GM18511 (cell line): Measurements from ENCODE around the gene GAK.

Experiments
- ATAC-seq: cut with Tn5 transposase; IDR thresholded peaks from one replicate; pipeline ENCODE4 v1.9.1; 2021; ENCODE audit warnings: mild to moderate bottlenecking, moderate library complexity; ENCODE audit not compliant: unreplicated experiment

Gene GAK

GRCh38 chr4:855880-856224 lies 76.3 kb downstream of the GAK start:
- ATAC-seq: no peak

DNA sequence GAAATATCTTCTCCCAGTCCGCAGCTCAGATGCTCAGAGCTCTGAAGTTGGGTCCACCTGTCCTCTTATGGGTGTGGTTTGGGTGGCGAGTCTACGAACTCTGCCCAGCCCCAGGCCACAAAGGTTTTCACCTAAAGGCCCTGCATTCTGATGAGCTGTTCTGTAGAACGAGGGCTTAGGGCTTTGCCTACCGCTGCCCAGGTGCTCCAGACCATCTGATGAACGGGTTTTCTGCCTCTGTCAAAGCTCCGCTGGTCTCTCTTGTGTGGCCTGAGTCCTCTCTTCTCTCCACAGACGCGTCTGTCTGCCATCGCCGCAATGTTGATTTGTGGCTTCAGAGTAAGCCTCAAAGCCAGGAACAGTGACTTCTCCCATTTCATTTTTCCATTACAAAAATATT lies 77.8 kb downstream of the GAK start:
- no peak for ATAC-seq

GRCh38 chr4:853416-853781 lies 78.7 kb downstream of the GAK start:
- no peak for ATAC-seq

DNA sequence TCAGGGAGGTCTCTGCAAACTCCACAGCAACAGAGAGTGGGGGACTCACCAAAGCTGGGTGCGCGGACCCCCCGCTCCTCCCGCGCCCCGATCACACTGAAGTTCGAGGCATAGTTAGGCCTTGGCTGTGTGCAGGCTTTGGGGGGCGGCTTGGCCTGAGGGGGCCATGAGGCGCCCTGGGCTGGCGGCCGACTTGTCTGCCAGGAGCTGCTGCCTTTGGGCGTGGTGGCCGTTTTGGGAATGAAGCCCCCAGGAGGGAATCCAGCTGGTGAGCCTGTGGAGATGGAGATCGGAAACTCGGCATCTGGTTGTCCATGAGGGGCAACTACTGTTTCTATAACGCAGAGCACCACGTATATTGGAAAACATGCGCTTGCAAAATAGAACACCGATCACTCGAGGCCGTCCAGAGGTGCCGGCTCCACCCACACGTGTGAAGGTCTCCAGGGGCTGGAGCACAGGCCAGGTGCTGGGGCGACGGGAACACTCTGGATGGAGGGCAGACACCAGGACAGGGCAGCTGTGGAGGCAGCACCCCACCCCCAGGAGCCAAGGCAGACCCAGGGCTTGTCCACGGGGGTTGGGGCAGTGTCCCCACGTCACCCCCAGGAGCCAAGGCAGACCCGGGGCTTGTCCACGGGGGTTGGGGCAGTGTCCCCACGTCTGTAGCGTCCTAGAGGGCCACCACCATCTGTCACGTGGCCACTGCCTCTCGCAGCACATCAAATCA lies 80.2 kb downstream of the GAK start:
- ATAC-seq: no peak

DNA sequence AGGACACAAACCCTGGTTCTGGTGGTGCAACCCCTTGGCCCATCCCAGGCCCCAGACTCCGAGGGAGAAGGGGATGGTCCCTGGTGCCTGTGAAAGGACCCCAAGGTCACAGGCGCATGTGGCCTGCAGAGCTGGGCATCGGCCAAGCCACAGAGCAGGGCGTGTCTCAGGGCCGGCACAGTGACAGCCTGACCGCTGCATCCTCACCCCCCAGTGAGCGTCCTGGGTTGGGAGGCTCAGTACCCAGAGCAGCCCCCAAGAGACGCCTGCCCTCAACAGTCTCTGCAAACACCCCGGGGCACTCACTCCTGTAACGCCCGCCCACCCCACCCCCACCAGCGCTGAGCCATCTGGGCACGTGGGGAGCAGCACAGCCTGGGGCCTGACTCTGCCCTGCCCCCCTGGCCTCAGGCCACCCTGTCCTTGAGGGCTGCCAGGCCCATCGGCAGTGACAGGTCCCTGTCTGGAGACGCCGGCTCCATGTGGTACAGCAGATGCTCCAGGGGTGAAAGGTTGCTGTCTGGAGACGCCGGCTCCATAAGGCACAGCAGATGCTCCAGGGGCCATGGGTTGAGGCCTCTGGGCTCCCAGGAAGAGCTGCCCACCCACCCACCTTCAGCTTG lies 81.7 kb downstream of the GAK start:
- ATAC-seq: no peak

- ATAC-seq: no peak
Measured at GRCh38 chr4:849478-850175, 82.5 kb downstream of the GAK start.

- no peak for ATAC-seq
Measured at GRCh38 chr4:848803-849477, 83.2 kb downstream of the GAK start.

DNA sequence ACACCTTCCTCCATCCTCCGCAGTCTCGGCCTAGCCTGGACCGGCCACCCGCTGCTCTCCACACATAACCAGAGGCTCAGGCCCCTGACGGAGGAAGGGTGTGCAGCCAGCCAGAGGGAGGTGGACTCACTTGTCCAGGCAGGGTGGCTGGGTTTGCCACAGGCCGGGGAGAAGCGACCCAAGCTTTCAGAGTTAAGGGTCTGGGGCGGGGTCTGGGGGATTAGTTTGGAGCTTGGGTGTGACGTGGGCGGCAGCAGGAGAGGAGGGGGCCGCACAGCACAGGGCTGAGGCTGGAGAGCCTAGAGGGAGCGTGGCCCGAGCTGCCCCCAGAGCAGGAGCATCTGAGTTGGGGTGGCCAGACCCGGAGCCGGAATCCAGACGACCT lies 83.8 kb downstream of the GAK start:
- no peak for ATAC-seq

GRCh38 chr4:845836-846251 lies 86.3 kb downstream of the GAK start:
- ATAC-seq: no peak

DNA sequence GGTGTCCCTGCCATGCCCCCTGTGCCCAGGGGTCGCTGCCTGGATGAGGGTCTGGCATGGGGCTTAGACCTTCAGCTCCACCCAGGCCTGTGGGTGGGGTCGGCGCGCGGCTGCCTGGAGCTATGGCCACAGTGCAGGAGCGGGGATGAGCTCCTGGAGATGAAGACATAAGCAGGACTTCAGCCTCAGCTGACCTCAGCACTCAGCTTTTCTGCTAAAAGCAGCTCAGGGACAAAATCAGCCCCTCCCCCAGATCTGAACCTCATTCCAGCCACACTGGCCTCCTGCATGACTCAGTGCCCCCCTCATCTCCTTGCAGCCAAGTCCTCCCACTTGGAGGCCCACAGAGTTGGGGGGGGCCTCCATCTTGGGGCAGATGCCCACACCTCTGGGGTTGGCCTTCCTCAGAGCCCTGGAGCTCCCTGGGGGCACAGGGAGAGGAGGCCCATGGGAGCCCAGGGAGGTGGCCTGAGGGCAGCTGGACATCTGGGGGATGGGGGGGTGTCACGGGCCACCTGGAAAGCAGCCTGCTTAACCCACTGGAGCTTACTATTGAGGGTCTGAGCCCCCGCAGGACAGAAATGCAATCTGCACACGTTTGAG lies 86.8 kb downstream of the GAK start:
- no peak for ATAC-seq

DNA sequence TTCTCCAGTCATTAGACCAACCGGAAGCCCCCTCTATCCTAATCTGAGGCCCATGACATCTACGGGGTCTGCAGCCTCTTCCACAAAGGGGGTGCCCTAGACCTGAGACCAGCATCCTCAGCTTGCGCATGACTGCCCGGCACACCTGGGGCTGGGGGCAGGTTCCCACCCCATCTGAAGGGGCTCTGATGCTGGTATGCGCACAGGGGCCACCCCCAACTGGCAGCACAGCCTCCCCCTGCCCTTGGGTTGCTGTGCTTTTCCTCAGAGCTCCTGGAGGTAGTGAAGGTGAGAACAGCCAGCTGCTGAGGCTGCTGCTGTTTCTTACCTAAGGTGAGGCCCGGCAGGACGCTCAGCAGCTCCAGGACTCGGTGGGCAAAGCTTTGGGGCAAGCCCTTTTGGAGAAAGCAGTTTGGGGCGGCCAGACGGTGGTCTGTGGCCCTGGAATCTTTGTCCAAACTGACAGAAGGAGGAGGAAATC lies 87.3 kb downstream of the GAK start:
- ATAC-seq: no peak

DNA sequence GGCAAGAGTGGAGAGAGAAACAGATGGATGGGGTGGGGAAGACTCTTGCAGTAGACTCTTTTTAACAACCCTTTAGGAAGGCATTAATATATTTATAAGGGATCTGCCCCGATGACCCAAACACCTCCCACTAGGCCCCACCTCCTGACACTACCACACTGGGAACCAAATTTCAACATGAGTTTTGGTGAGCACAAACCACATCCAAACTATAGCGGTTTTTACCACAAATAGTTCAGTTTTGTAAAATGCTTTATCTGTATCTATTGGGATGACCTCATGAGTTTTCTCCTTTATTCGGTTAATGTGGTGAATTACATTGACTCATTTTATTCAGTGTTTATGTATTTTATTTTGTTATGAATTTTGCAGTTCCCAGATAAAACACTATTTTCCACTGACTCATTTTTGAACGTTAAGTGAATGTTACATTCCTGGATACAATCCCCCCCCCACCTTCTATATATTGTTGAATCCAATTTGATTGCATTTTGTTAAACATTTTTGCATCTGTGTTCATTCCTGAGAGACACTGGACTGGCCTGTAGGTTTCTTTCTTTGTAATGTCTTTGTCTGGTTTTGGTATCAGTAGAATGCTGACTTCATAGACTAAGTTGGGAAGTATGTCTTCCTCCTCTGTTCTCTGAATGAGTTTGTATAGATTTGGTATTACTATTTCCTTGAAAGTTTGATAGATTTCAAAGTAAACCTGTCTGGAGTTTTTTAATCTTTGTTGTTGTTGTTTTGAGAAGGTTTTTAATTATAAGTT lies 92.3 kb downstream of the GAK start:
- ATAC-seq: no peak

DNA sequence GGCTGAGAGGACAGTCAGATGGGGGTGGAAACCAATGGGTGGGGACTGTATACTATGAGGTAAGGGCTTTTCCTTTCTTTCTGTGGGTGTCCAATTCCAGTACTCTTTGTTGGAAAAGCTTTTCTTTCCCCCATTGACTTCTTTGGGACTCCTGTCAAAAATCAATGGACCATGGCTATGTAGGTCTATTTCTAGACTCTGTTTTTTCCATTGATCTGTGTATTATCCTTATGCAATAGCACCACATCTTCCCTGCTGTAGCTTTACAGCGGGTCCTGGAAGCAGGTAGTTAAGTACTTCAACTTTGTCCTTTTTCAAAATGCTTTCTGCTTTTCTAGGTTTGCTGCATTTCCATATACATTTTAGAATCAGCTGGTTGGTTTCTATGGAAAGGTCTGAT lies 94.3 kb downstream of the GAK start:
- ATAC-seq: no peak

DNA sequence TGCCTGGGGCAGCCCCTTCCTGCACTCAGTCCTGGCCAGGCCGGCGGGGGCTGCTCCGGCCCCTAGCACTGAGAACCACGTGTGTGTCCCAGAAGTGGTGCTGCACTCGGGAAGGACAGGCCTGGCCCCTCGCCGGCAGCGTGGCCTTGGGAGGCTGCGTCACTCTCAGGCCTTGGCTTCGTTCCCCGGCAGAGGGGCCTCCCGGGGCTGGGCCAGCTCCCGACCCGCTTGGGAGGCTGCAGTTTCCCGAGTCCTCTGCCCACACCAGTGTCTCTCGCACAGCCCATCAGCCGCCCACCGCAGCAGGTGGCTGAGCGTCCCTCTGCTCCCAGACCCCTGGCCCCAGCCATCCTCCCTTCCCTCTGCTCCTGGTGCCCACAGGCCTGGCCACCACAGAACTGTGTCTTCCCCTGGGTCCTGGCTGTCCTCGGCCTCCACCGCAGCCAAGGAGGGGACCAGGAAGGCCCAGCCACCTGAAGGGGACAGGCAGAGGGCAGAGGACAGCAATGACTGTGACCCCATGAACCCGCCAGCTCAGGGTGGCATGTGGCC lies 95.3 kb downstream of the GAK start:
- no peak for ATAC-seq

GRCh38 chr4:836003-836511 lies 96.1 kb downstream of the GAK start:
- ATAC-seq: no peak

DNA sequence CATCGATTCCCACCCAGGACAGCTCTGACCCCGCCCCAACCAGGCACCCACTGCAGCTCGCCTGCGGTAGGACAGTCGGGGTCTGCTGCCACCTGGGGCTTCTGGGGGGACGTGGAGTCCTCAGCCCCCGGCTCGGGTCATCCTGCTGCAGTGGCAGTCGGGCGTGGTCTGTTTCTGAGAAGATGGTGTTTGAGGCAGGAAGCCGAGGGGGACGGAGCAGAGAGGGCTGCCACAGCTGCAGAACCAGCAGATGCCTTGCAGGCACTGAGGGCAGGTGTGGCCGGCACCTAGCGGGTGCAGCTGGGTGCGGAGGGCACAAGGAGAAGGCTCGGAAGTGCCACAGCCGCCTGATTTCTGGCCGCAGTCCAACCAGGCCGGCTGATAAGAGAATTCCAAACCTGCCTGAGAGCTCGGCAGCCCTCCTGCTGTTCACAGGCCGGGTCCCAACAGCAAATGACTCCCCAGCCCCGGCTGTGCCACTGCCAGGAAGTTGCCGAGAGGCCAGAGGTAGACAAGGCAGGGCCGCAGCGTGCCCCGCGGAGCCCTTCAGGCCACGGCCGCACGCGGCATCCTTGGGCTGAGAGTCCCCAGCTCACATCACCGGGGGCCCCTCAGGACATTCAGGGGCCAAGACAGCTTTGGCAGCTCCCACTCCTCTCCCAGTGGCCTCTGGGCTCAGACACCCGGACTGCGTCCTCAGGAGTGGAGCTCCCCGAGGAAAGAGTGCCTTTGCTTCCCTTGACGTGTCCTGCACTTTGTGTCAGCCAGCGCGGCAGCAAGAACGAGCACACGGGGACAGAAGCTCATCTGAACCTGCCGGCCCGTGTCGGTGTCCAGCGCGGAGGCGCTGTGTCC lies 96.7 kb downstream of the GAK start:
- ATAC-seq: no peak

DNA sequence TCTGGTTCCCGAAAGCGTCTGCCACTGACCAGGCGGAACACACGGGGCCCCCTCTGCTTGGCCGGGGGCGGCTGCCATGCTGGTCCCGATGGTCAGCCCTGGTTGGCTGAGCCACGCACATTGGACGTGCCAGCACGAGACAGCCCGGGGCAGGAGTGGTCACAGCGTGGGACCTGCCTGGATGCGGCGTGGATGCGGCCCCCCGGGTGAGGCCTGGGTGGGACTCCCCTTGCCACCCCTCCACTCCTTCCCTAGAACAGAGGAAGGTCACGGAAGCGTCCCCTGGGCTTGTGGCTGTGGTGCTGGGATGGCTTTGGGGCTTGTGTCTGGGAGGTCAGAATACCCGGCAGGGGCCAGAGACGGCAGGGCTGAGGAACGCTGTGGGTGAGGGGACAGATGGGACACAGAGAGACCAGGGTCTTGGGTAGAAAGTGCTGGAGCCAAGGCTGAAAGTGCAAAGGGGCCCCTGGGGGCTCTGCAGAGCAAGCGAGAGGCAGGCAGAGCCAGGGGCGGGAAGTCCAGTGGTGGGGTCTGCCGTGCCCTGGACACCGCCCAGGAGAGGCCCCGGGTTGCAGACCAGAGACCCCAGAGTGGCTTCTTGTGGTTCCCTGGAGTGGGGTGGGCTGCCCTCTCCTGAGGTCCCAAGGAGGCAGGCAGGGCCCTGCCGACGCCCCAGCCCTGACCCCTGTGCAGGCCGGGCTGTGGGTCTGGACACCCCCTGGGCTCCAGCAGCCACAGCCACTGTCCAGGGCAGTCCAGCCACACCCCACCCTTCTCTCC lies 97.6 kb downstream of the GAK start:
- ATAC-seq: no peak

DNA sequence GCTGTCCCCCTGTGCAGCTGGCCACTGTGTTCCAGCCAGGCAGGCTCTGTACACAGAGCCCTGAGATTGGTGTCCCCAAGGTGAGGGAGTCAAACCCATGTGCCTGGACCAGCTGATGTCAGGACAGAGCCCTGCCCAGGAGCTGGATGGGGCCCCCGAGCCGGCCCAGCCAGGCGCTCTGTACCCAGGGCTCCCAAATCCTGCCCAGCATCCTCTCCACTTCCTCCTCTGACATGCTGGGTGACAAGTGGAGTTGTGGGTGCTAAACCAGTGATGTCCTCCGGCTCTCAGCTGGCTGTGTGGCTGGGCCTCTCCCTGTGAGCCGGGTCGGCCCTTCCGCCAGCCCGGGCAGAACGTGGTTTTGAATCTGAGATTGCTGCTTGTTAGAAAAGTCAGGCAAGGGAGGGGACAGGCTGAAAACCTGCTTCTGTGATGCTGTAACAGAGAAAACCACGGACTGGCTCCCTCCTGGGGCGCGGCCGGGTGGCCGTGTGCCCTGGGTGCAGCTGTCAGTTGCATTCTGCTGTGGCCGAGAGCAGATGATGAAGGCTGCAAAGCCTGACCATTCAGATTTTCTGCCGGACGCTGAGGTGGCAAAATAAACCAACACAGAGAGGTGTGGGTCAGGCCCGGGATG lies 98.3 kb downstream of the GAK start:
- no peak for ATAC-seq
